Lower leg skin (tissue), 4 donors: ENCODE data around the gene STRN. TPM values are rescaled to one million over a fixed set of nuclear protein-coding genes. Genes with fewer than 3 reads are reported as not detected.

Experiments
- DNase-seq, 2 donors: peaks; one replicate each; pipeline ENCODE4 v3.0.0-alpha.2; 2019; ENCODE audit warnings: low spot score in 2 of 2
- H3K4me3 ChIP-seq: fragments of 200-600 bp; sonication (generic); 2 replicates; pipeline ENCODE4 v1.5.1; 2017; ENCODE audit warnings: mild to moderate bottlenecking, low read depth; ENCODE audit not compliant: poor library complexity, severe bottlenecking
- POLR2A ChIP-seq, 2 donors: fragments of 450-650 bp; IDR thresholded peaks; one replicate each; pipeline ENCODE4 v1.6.1; 2016 to 2017; ENCODE audit warnings: antibody characterized with exemption in 2 of 2, mild to moderate bottlenecking in 1 of 2, moderate library complexity in 1 of 2
- whole genome bisulfite sequencing, 2 donors: methylation state at CpG; one replicate each; pipeline ENCODE4 v1.1.5; 2018; 5-methylcytosine and 5-hydroxymethylcytosine counted together
- intact Hi-C: fragments of 100-400 bp; cut with DNase I; formaldehyde crosslinking; loops from one replicate; pipeline ENCODE4 v1.15.0; 2023; ENCODE audit warnings: low total_unique reads
- total RNA-seq, 4 donors: library from RNA; depleted of rRNA; stranded (reverse); fragments of >200 nt; gene quantifications; one replicate each; pipeline ENCODE4 v1.1.0, GENCODE V29; 2016
- TF ChIP-seq, protein P1 (sequence below), 3 donors: fragments of 450-650 bp; IDR thresholded peaks; one replicate each; pipeline ENCODE4 v1.5.1; 2016; ENCODE audit warnings: antibody characterized with exemption in 3 of 3, mild to moderate bottlenecking in 3 of 3, moderate library complexity in 2 of 3

The STRN gene
- total RNA-seq, 4 donors from 2014 or later, result 34.4 to 41.9 (median 37.9) TPM

DNA sequence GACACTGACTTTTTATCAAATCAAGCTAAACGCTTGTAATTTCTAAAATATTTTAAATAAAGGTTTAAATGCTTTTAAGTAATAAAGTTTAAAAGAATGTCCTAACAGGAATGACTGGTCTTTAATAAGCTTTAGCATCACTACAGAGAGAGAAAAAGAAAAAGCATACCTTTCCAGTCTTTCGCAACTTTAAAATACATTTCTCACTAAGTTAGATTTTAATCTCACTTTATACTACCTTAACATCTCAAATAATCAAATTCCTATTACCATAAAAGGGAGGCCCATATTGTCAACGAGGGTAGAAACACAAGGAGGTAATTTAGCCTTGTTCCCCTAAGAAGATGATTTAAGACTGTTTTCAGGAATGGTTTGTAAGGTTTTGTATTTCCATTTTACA lies 80.7 kb downstream of the STRN start:
- TF ChIP-seq POLR2A (IDR thresholded peaks at IDR 0.05), result no peak
- TF ChIP-seq, protein P1, sequence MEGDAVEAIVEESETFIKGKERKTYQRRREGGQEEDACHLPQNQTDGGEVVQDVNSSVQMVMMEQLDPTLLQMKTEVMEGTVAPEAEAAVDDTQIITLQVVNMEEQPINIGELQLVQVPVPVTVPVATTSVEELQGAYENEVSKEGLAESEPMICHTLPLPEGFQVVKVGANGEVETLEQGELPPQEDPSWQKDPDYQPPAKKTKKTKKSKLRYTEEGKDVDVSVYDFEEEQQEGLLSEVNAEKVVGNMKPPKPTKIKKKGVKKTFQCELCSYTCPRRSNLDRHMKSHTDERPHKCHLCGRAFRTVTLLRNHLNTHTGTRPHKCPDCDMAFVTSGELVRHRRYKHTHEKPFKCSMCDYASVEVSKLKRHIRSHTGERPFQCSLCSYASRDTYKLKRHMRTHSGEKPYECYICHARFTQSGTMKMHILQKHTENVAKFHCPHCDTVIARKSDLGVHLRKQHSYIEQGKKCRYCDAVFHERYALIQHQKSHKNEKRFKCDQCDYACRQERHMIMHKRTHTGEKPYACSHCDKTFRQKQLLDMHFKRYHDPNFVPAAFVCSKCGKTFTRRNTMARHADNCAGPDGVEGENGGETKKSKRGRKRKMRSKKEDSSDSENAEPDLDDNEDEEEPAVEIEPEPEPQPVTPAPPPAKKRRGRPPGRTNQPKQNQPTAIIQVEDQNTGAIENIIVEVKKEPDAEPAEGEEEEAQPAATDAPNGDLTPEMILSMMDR (IDR thresholded peaks at IDR 0.05), result no peak
- 78 to 85% methylated on average over 3 of the region's 3 CpGs for WGBS, 2 donors
- DNase-seq, result no peak
- intact Hi-C loops, result no loop called here
- no peak overlapping the region for H3K4me3 ChIP-seq

DNA sequence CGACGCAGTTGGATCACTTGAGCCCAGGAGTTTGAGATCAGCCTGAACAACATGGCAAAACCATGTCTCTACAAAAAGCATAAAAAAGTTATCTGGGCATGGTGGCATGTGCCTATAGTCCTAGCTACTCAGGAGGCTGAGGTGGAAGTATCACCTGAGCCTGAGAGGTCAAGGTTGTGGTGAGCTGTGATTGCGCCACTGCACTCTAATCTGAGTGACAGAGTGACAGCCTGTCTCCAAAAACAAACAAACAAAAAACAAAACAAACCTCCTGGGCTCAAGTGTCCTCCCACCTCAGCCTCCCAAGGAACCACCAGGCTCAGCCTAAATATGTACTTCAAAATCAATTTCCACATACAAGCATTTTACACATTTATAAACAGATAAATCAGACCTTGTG lies 83.8 kb downstream of the STRN start:
- 96 to 100% methylated on average over 3 of the region's 3 CpGs for WGBS, 2 donors
- no peak overlapping the region for H3K4me3 ChIP-seq
- TF ChIP-seq, protein P1 (IDR thresholded peaks at IDR 0.05), result no peak
- no peak for TF ChIP-seq POLR2A (IDR thresholded peaks at IDR 0.05)
- intact Hi-C loops, result no loop called here
- no peak for DNase-seq

DNA sequence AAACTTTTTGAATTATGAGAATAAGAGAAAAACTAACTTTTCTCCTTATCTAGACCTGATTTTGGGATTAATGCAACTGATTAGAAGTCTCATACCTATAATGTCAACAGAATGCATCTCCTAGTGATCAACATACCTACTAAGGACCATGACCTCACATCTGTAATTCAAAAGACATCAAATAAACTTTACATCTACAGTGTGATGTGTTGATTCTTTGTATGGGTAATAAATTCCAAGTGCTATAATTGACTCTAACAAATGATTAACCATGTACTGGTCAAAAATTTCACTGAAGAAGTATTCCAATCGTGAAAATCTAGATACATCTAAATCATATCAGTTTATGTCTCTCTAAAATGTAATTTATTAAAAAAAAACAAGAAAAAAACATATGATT lies 84.5 kb downstream of the STRN start:
- TF ChIP-seq POLR2A (IDR thresholded peaks at IDR 0.05), result no peak
- TF ChIP-seq, protein P1 (IDR thresholded peaks at IDR 0.05), result no peak
- 94 to 97% methylated on average over 1 of the region's 1 CpG for WGBS, 2 donors
- no peak for DNase-seq
- intact Hi-C loops, result no loop called here
- no peak overlapping the region for H3K4me3 ChIP-seq

DNA sequence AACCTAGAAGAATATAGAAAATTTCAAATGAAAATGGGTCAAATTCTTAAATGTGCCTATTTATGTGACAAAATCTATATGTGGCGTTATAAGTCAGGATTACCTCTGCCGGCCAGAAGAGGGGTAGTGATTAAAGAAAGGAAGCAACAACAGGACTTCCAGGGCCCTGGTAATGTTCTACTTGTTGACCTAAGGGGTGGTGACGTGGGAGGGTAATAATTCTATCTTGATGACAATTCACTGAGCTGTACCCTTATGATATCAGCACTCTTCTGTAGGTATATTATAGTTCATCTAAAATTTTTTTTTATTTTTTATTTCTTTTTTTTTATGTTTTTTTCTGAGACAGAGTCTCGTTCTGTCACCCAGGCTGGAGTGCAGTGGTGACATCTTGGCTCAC lies 87.9 kb downstream of the STRN start:
- intact Hi-C loops, result no loop called here
- WGBS, 2 donors, result 94 to 95% methylated on average over 4 of the region's 4 CpGs
- DNase-seq, result no peak
- H3K4me3 ChIP-seq, result no peak overlapping the region
- TF ChIP-seq, protein P1 (IDR thresholded peaks at IDR 0.05), result no peak
- no peak for TF ChIP-seq POLR2A (IDR thresholded peaks at IDR 0.05)

DNA sequence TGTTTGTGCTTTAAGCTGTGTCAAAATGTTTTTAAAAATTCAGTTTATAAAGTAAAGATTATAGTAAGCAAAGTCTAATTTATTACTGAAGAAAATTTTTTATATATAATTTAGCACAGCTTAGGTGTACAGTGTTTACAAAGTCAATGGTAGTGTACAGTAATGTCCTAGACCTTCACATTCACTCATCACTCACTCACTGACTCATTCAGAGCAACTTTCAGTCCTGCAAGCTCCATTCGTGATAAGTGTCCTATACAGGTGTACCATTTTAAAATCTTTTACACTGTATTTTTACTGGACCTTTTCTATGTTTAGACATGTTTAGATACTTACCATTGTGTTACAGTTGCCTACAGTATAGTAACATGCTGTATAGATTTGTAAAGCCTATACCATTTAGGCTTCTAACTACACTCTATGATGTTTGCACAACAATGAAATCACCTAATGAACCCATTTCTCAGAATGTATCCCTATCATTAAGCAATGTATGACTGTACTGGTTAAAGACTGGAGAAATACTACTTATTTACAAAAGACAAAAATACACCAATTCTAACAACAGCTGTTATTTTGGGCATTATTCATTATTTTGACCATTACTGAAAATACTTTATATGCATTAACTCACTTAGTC lies 95.1 kb downstream of the STRN start:
- H3K4me3 ChIP-seq, result no peak overlapping the region
- intact Hi-C loops, result no loop called here
- WGBS, 2 donors, result 78 to 91% methylated on average over 1 of the region's 1 CpG
- DNase-seq, result no peak
- TF ChIP-seq, protein P1 (IDR thresholded peaks at IDR 0.05), result no peak
- TF ChIP-seq POLR2A (IDR thresholded peaks at IDR 0.05), result no peak

DNA sequence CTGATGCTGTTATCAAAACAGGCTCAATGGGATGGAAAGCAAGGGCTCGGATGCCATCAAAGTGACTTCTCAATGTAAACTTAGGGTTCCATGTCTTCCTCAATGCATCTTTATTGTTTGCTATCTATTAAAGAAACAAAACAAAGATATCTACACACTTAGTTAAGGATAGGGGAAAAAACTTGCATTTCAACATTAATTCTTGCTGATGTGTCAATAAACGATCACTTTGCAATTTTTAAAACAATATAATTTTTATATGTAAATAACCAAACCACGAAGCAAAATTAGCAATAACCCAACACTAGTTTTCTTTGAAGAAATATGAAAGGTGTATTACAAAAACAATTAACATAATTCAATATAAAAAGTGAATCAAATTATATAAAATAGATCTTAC lies 96.7 kb downstream of the STRN start:
- H3K4me3 ChIP-seq, result no peak overlapping the region
- TF ChIP-seq, protein P1 (IDR thresholded peaks at IDR 0.05), result no peak
- no peak for TF ChIP-seq POLR2A (IDR thresholded peaks at IDR 0.05)
- no peak for DNase-seq
- intact Hi-C loops, result no loop called here
- 64 to 79% methylated on average over 3 of the region's 3 CpGs for WGBS, 2 donors
